DMS 273 (cell line): Measurements from ENCODE around the gene HNRNPA1.

ENCODE experiments used
- DNase-seq: peaks from one replicate; lab custom pipeline; 2025; ENCODE audit not compliant: unreplicated experiment; lab: John Stamatoyannopoulos, UW

The HNRNPA1 gene

GRCh38 chr12:54333420-54334034 is 53.0 kb downstream of the HNRNPA1 start:
- no peak for DNase-seq
